Activated naive CD8-positive, alpha-beta T cell (primary cell): ENCODE data around the gene PADI3.

Source experiments
- H3K27ac Mint-ChIP-seq: one replicate; pipeline ENCODE4 v1.8.0; 2021; ENCODE audit warnings: mixed read lengths
- H3K27me3 Mint-ChIP-seq: one replicate; pipeline ENCODE4 v1.8.0; 2021; ENCODE audit warnings: mixed read lengths
- H3K36me3 Mint-ChIP-seq: one replicate; pipeline ENCODE4 v1.8.0; 2021; ENCODE audit warnings: mixed read lengths
- H3K4me1 Mint-ChIP-seq: one replicate; pipeline ENCODE4 v1.8.0; 2021; ENCODE audit warnings: low read depth, mixed read lengths
- H3K4me3 Mint-ChIP-seq: one replicate; pipeline ENCODE4 v1.8.0; 2021; ENCODE audit warnings: mild to moderate bottlenecking, mixed read lengths
- H3K9me3 Mint-ChIP-seq: one replicate; pipeline ENCODE4 v1.8.0; 2021; ENCODE audit warnings: low read depth, mixed read lengths

The PADI3 gene

DNA sequence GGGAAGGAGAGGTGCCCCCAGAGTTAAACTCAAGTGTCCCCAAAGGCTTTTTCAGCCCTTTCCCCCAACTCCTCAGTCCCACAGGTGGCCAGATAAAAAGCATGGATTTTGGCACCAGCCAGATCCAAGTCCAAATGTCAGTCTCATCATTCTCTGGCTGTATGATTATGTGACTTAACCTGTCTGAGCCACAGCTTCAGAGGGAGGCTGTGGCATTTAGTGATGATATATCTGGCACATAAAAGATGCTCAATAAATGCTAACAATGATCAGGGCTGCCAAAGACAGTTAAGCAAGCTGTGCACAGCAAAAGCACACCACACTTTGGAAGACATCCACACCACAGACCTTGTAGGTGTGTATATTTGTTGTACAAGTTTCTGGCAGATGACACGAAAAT is 5.6 kb upstream of the PADI3 start:
- H3K4me3 Mint-ChIP-seq, result no peak overlapping the region
- no peak overlapping the region for H3K27ac Mint-ChIP-seq
- no peaks in the 10 kb centered on the region for H3K4me1 Mint-ChIP-seq
- H3K36me3 Mint-ChIP-seq, result no peaks in the 10 kb centered on the region
- no peaks in the 10 kb centered on the region for H3K9me3 Mint-ChIP-seq
- H3K27me3 Mint-ChIP-seq, result no peaks in the 10 kb centered on the region

GRCh38 chr1:17244821-17245740 is 3.8 kb upstream of the PADI3 start:
- no peaks in the 10 kb centered on the region for H3K27me3 Mint-ChIP-seq
- no peaks in the 10 kb centered on the region for H3K4me1 Mint-ChIP-seq
- no peak overlapping the region for H3K27ac Mint-ChIP-seq

DNA sequence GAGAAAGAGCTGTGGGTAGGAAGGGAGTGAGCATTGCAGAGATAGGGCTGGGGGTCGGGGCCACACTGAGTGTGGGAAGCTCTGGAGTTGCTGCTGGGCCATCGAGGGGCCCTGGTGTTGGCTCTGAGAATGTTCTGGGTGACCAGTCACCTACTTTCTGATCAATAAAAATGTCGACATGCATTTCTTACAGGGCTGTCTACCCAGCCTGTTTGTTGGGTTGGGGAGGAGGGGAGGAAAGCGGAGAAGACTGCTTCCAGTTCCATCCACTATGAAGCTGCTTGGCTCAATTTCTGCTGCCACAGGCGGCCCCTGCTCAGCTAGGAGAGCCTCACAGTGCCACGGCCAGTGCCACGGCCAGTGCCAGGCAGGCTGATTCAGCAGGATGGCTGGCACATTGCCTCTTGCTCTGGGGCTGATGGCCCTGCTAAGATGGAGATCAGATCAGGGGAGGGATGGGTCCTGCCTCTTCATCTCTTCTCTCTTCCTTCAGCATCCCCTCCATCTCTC is 3.0 kb upstream of the PADI3 start:
- no peaks in the 10 kb centered on the region for H3K9me3 Mint-ChIP-seq
- no peaks in the 10 kb centered on the region for H3K36me3 Mint-ChIP-seq
- H3K4me1 Mint-ChIP-seq, result no peaks in the 10 kb centered on the region
- H3K27ac Mint-ChIP-seq, result no peak overlapping the region
- no peaks in the 10 kb centered on the region for H3K27me3 Mint-ChIP-seq
- H3K4me3 Mint-ChIP-seq, result no peak overlapping the region

More at GRCh38 chr1:17244821-17245740, 3.8 kb upstream of the PADI3 start:
- H3K4me3 Mint-ChIP-seq, result no peak overlapping the region
- H3K9me3 Mint-ChIP-seq, result no peaks in the 10 kb centered on the region
- no peaks in the 10 kb centered on the region for H3K36me3 Mint-ChIP-seq

GRCh38 chr1:17246971-17247370 is 1.9 kb upstream of the PADI3 start:
- H3K27ac Mint-ChIP-seq, result no peak overlapping the region
- no peaks in the 10 kb centered on the region for H3K4me1 Mint-ChIP-seq
- H3K4me3 Mint-ChIP-seq, result no peak overlapping the region
- no peaks in the 10 kb centered on the region for H3K36me3 Mint-ChIP-seq
- H3K27me3 Mint-ChIP-seq, result no peaks in the 10 kb centered on the region
- no peaks in the 10 kb centered on the region for H3K9me3 Mint-ChIP-seq

GRCh38 chr1:17250601-17251000 is 1.7 kb downstream of the PADI3 start:
- H3K36me3 Mint-ChIP-seq, result no peaks in the 10 kb centered on the region
- no peaks in the 10 kb centered on the region for H3K4me1 Mint-ChIP-seq
- H3K27me3 Mint-ChIP-seq, result peaks cover 2% of the 10 kb centered on the region
- no peaks in the 10 kb centered on the region for H3K9me3 Mint-ChIP-seq
- no peak overlapping the region for H3K27ac Mint-ChIP-seq
- no peak overlapping the region for H3K4me3 Mint-ChIP-seq

DNA sequence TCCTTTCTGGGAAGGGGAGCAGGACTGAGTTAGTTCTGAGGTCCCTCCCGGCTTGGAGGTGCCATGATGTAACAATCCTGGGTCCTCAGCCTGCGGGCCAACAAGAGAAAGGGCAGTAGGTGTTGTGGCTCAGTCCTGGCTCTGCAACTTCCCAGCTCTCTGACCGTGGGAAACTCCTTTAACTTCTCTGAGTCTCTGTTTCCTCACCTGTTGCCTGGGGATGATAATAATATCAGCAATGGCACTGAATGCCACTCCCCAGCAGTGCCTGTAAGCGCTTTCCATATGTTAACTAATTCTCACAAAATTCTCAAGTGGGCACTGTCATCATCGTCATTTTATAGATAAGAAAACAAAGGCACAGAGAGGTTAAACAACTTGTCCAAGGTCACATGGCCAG is 2.3 kb downstream of the PADI3 start:
- no peak overlapping the region for H3K4me3 Mint-ChIP-seq
- no peaks in the 10 kb centered on the region for H3K36me3 Mint-ChIP-seq
- H3K27ac Mint-ChIP-seq, result no peak overlapping the region
- H3K4me1 Mint-ChIP-seq, result no peaks in the 10 kb centered on the region
- H3K9me3 Mint-ChIP-seq, result no peaks in the 10 kb centered on the region
- peaks cover 6% of the 10 kb centered on the region for H3K27me3 Mint-ChIP-seq

DNA sequence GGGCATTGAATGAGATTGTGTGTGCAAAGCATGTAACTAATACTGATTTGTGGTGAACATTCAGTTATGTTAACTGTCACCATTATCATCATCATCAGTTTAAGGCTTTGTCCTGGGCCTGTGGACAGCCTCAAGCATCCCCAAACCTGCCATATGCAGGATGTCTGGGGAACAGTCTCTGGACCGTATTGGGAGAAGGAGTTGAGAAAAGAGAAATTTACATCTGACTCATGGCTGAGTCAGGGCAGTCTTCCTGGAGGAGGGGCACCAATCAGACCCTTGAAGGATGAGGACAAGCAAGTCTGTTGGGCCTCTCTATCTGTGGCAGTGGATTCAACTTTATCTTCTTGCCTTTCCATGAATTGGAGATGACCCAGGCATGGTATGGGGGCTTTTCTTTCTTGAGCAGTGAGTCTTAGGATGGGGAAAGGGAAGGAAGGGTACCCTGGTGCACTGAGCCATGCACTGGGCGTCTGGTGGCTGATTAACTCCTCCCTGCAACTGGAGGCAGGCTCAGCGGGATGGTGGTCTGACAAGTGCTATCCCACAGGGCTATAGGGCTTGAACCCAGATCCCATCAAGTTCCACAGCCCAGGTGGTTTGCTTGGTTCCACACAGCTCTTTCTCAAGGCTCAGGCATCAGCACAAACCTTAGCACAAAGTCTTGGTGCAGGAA is 2.9 kb downstream of the PADI3 start:
- no peaks in the 10 kb centered on the region for H3K36me3 Mint-ChIP-seq
- no peak overlapping the region for H3K27ac Mint-ChIP-seq
- no peak overlapping the region for H3K4me3 Mint-ChIP-seq
- H3K4me1 Mint-ChIP-seq, result no peaks in the 10 kb centered on the region
- no peaks in the 10 kb centered on the region for H3K9me3 Mint-ChIP-seq
- H3K27me3 Mint-ChIP-seq, result peaks cover 6% of the 10 kb centered on the region

DNA sequence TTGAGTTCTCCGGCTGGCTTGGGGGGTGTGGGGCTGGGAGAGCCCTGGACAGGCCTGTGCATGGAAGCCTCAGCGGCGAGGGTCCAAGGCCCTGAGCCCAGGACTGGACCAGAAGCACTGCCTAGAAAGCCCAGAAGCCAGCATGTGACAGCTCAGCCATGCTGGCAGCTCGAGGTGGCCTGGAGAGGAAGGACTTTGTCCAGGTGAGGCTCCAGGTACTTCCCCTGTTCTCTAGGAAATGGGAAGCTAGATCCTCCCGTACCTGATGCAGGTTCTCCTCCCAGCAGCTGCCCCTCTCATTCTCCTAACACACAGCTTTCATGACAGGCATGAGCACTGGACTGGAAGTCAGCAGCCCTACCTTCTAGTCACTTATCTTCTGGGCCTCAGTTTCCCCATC is 6.4 kb downstream of the PADI3 start:
- Mint-ChIP-seq H3K4me1 (no peaks in the 10 kb centered on the region), H3K4me3 (no peak overlapping the region), H3K36me3 (no peaks in the 10 kb centered on the region), H3K9me3 (no peaks in the 10 kb centered on the region), H3K27me3 (peaks cover 6% of the 10 kb centered on the region), H3K27ac (no peak overlapping the region)

- no peaks in the 10 kb centered on the region for H3K36me3 Mint-ChIP-seq
- H3K27me3 Mint-ChIP-seq, result peaks cover 6% of the 10 kb centered on the region
- no peaks in the 10 kb centered on the region for H3K4me1 Mint-ChIP-seq
- H3K27ac Mint-ChIP-seq, result no peak overlapping the region
- no peaks in the 10 kb centered on the region for H3K9me3 Mint-ChIP-seq
- no peak overlapping the region for H3K4me3 Mint-ChIP-seq
These were observed 9.3 kb downstream of the PADI3 start for GRCh38 chr1:17258116-17258757.

DNA sequence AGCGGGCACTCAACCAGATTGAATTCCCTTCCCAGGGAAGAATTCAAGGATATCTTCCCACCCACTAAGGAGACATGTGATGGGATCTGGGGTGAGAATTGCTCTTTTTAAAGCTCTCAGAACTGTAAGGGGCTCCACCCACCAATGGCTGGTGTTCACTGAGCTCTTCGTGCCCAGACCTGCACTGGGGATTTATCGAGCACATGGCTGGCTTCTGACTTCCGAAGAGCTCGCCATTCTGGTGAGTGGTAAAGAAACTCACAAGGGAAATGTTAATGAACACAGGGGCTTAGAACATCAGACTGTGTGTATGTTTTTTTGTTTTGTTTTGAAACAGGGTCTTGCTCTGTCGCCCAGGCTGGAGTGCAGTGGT is 9.8 kb downstream of the PADI3 start:
- Mint-ChIP-seq H3K36me3 (no peaks in the 10 kb centered on the region), H3K27ac (no peak overlapping the region), H3K4me3 (no peak overlapping the region), H3K4me1 (no peaks in the 10 kb centered on the region), H3K9me3 (no peaks in the 10 kb centered on the region), H3K27me3 (peaks cover 6% of the 10 kb centered on the region)

- Mint-ChIP-seq H3K27me3 (peaks cover 6% of the 10 kb centered on the region), H3K27ac (no peak overlapping the region), H3K4me1 (no peaks in the 10 kb centered on the region), H3K36me3 (no peaks in the 10 kb centered on the region), H3K4me3 (no peak overlapping the region), H3K9me3 (no peaks in the 10 kb centered on the region)
These were observed 10.5 kb downstream of the PADI3 start for GRCh38 chr1:17259233-17259873.

GRCh38 chr1:17260264-17260663 is 11.4 kb downstream of the PADI3 start:
- Mint-ChIP-seq H3K27ac (no peak overlapping the region), H3K4me1 (no peaks in the 10 kb centered on the region), H3K27me3 (peaks cover 6% of the 10 kb centered on the region), H3K4me3 (no peak overlapping the region), H3K9me3 (no peaks in the 10 kb centered on the region), H3K36me3 (no peaks in the 10 kb centered on the region)

GRCh38 chr1:17260738-17261137 is 11.8 kb downstream of the PADI3 start:
- no peak overlapping the region for H3K27ac Mint-ChIP-seq
- H3K9me3 Mint-ChIP-seq, result no peaks in the 10 kb centered on the region
- H3K4me1 Mint-ChIP-seq, result no peaks in the 10 kb centered on the region
- no peaks in the 10 kb centered on the region for H3K36me3 Mint-ChIP-seq
- peaks cover 3% of the 10 kb centered on the region for H3K27me3 Mint-ChIP-seq
- H3K4me3 Mint-ChIP-seq, result no peak overlapping the region

- Mint-ChIP-seq H3K4me3 (no peak overlapping the region), H3K36me3 (no peaks in the 10 kb centered on the region), H3K27ac (no peak overlapping the region), H3K4me1 (no peaks in the 10 kb centered on the region), H3K27me3 (no peaks in the 10 kb centered on the region), H3K9me3 (no peaks in the 10 kb centered on the region)
These were observed 15.0 kb downstream of the PADI3 start for GRCh38 chr1:17263936-17264335.

DNA sequence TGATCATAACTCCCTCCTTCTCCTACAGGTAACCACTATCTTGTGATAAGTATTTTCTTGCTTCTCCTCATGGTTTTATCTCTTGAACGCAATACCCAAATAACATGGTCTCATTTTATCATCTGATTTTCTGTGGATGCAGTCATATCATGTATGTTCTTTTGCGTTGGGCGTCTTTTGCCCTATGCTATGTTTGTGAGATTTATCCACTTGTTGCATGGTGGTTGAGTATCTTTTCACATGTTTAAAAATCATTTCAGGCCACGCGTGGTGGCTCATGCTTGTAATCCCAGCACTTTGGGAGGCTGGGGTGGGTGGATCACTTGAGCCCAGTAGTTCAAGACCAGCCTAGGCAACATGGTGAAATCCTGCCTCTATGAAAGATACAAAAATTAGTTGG is 15.6 kb downstream of the PADI3 start:
- no peak overlapping the region for H3K27ac Mint-ChIP-seq
- H3K9me3 Mint-ChIP-seq, result no peaks in the 10 kb centered on the region
- H3K4me1 Mint-ChIP-seq, result no peaks in the 10 kb centered on the region
- H3K4me3 Mint-ChIP-seq, result no peak overlapping the region
- H3K27me3 Mint-ChIP-seq, result no peaks in the 10 kb centered on the region
- no peaks in the 10 kb centered on the region for H3K36me3 Mint-ChIP-seq
